GM21576 (cell line): Measurements from ENCODE around the gene CFAP54.
"Not testable (repeated sequence)": the region's sequence is repeated elsewhere in the genome, so short reads cannot be mapped to it uniquely, and the experiment has no call there.

ENCODE experiments used
- ATAC-seq: cut with Tn5 transposase; IDR thresholded peaks from one replicate; pipeline ENCODE4 v1.9.1; 2021; ENCODE audit warnings: mild to moderate bottlenecking, moderate library complexity; ENCODE audit not compliant: unreplicated experiment

CFAP54 gene

DNA sequence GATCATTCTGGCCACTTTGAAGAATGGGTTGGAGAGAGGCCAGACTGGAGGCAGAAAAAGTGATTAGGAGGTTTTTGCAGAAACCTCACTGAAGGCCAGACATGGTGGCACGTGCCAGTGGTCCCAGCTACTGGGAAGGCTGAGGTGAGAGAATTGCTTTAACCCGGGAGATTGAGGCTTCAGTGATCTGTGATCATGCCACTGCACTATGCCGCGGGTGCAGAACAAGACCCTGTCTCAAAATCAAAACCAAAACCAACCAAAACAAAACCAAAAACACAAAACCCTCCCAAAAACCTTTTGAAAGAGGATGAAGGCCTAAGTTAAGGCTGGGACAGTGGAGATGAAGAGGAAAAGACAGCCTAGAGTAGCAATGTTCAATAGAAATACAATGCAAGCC, 15.2 kb upstream of the CFAP54 start:
- no peak for ATAC-seq

DNA sequence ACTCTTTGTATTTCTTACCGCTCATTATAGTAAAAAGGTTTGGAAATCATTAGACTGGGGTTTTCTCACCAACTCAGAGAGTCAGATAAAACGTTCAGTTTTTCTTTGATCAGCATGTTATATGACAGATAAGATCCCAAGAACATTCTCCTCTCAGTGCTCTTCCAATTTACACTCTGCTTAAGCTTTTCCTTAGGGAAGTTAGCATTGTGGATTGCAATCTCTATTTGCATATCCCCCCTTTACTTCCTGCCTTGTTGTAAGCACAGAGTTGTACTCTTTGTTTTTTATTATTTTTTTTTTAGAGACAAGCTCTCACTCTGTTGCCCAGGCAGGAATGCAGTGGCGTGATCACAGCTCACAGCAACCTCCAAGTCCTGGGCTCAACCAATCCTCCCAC, 11.4 kb upstream of the CFAP54 start:
- no peak for ATAC-seq

DNA sequence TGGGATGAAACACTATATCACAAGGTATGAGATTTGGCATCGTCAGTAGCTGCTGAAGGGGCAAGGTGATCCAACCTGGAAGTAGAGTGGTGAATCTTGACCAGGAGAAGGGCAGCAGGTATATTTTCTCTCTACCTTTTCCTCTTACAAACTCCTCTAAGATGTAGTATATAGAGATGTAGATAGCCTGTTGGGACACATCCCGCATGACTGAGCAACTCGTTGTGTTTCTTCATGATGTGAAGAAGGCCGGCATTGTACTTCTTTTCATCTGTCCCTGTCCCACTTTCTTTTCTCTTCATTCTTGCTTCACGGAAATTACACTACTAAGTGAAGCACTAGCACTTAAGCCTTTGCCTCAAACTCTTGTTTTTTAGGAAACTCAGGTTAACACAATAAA, 7.3 kb upstream of the CFAP54 start:
- no peak for ATAC-seq

GRCh38 chr12:96483116-96483515, 6.3 kb upstream of the CFAP54 start:
- no peak for ATAC-seq

- no peak for ATAC-seq
Measured at GRCh38 chr12:96486751-96487613, 2.4 kb upstream of the CFAP54 start.

DNA sequence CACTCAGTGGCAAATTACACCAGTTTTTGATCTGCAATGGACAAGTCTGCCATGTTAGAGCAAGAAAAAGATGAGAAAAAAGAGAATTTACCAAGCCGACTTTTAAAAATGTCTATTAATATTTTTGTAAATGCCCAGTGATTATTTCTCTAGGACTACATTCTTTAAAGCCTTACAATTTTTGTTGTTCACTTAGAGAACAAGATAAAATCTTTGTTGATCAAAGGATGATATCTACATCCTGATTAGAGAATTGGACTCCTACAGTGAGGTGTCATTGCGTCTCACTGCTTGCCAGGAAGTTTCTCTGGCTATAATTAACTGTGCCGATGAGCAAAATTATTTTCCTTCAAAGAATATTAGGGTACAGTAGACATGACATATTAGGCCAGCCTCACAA, 1.7 kb upstream of the CFAP54 start:
- no peak for ATAC-seq

GRCh38 chr12:96493106-96493505, 3.7 kb downstream of the CFAP54 start:
- no peak for ATAC-seq

DNA sequence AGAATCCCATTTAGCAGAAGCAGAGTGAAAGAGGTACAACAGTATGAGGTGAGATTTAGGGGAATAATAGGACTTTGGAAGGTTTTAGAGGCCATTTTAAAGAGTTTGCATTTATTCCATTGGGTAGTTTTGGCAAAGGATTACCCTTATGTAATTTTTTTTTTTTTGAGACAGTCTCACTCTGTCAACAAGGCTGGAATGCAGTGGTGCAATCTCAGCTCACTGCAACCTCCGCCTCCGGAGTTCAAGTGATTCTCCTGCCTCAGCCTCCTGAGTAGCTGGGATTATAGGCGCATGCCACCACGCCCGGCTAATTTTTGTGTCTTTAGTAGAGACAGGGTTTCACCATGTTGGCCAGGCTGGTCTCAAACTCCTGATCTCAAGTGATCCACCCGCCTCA, 4.8 kb downstream of the CFAP54 start:
- ATAC-seq, result not testable (repeated sequence)

DNA sequence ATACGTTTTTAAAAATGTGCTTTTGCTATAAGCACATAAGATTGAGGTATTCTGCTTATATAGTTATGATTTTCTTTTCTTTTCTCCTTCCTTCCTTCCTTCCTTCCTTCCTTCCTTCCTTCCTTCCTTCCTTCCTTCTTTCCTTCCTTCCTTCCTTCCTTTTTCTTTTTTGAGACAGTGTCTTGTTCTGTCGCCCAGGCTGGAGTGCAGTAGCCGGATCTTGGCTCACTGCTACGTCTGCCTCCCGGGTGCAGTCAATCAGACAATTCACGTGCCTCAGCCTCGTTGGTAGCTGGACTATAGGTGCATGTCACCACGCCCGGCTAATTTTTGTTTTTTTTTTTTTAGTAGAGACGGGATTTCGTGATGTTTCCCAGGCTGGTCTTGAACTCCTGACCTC, 5.8 kb downstream of the CFAP54 start:
- ATAC-seq, result no peak

DNA sequence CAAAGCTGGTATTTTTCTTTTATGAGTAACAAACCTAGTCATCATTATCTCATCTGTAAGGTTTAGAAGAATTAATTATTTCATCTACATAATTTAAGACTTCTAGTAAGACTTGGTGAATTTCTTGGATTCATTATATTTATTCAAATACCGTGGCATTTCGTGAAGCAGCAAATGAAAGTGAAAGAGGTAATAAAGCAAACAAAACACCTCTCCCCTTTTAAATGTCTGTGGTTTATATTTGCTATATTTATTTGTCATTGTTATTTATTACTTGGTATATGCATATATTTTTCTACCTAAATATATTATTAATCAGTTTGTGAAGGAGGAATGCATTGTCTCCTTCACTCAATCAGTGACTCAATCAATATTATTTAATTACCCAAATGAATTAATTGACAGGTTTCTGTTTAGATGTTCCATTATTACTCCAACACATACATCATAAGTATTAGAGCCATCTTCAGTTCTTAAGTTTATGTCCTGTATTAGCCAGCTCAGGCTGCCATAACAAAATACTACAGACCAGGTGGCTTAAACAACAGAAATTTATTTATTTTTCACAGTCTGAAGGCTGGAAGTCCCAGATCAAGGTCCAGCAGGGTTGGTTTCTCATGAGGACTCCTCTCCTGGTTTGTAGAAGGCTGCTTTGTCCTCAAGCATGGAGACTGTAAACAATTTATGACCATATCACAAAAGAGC, 6.6 kb downstream of the CFAP54 start:
- no peak for ATAC-seq

GRCh38 chr12:96496944-96497343, 7.6 kb downstream of the CFAP54 start:
- no peak for ATAC-seq

DNA sequence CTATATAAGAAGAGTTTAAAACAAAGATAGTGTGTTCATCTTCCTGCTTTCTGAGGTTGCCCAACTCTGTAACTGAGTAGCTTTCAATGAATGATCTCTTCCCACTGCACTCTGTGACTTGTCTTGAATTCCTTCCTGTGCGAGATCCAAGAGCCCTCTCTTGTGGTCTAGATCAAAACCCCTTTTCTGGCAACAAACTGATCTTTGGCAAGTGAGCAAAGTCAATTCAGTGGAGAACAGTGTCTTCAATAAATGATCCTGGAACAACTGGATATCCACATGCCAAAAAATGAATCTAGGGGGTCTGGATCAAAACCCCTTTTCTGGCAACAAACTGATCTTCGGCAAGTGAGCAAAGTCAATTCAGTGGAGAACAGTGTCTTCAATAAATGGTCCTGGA, 8.5 kb downstream of the CFAP54 start:
- no peak for ATAC-seq

DNA sequence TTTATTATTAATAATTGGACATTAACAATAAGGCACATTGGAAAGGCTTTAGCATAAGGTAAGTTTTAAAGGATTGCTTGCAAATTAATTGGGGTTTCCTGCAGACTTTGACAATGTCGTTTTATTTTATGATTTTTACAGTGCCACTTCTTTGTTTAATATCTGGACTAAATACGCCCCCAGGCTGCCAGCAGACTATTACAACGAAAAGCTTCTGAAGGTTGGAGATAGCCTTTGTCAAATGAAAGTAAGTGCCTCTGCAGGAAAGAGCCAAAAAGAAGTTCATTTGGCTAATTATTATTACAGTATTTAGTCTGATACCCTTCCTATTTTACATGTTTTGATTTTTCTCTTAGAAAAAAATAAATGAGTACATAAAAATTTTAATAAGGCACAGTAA, 11.3 kb downstream of the CFAP54 start:
- peak; percentile 16 for ATAC-seq

GRCh38 chr12:96501133-96501761, 11.9 kb downstream of the CFAP54 start:
- peak; percentile 70 for ATAC-seq

- no peak for ATAC-seq
Measured at GRCh38 chr12:96501908-96502307, 12.5 kb downstream of the CFAP54 start.

DNA sequence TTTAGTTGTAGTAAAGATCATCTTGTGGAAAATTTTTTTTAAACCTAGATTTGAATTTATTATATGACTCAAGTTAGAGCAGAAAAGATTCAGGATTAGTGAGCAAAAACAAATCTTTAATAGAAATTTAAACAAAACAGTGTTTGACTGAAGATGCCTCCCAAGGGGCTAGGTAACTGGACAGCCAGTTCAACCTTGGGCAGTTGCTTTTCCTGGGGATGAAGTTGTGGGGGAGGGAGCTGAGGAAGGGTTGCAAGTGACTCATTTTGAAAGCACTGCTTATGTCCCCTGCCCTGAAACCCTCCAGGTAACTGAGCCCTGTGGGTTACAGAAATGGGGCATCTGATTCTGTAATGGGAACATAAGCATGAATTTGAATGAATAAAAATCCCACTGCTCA, 13.1 kb downstream of the CFAP54 start:
- ATAC-seq, result peak; percentile 66

- ATAC-seq, result no peak
Measured at GRCh38 chr12:96502949-96503532, 13.7 kb downstream of the CFAP54 start.

GRCh38 chr12:96503976-96504375, 14.6 kb downstream of the CFAP54 start:
- ATAC-seq, result no peak

DNA sequence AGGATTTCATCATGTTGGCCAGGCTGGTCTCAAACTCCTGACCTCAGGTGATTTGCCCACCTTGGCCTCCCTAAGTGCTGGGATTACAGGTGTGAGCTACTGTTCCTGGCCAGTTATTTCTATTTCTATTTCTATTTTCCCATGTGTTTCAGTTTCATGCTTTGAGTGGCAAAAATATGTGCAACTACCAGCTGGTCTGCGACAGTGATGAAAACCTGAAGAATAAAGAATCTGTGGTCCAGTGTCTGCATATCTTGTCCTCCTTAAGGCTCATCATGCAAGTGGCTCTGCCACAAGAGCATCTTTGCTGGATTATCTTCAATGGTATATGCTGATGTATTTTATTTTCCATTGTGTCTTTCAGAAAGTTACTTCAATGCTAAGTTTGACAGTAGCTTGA, 17.4 kb downstream of the CFAP54 start:
- ATAC-seq, result no peak

- ATAC-seq, result no peak
Measured at GRCh38 chr12:96510306-96510764, 21.0 kb downstream of the CFAP54 start.

GRCh38 chr12:96513166-96513565, 23.8 kb downstream of the CFAP54 start:
- no peak for ATAC-seq
